GM13976 (cell line): Measurements from ENCODE around the gene WDR31.
"Not testable (repeated sequence)": the region's sequence is repeated elsewhere in the genome, so short reads cannot be mapped to it uniquely, and the experiment has no call there.

Source experiments
- DNase-seq: peaks from one replicate; pipeline ENCODE4 v3.0.0; 2012; ENCODE audit warnings: low spot score
- CTCF ChIP-seq: IDR thresholded peaks from 2 replicates; pipeline ENCODE4 v1.5.1; 2012; ENCODE audit warnings: borderline replicate concordance, mild to moderate bottlenecking; ENCODE audit not compliant: insufficient read depth; ENCODE audit errors: extremely low read depth, missing control alignments, control extremely low read depth
- in situ Hi-C: fragments of 300-500 bp; cut with MboI; formaldehyde crosslinking; loops from one replicate; pipeline ENCODE4 v1.12.0; 2022; ENCODE audit warnings: low sequenced_read_pairs, mixed read lengths, inconsistent platforms; ENCODE audit not compliant: unreplicated experiment

Gene WDR31

GRCh38 chr9:113298924-113299770 is 40.9 kb downstream of the WDR31 start:
- in situ Hi-C loops: no loop called here
- no peak for TF ChIP-seq CTCF
- no peak for DNase-seq

- no peak for DNase-seq
- in situ Hi-C loops: no loop called here
- TF ChIP-seq CTCF: no peak
Measured at GRCh38 chr9:113298311-113298710, 41.8 kb downstream of the WDR31 start.

- in situ Hi-C loops: no loop called here
- no peak for TF ChIP-seq CTCF
- DNase-seq: no peak
Measured at GRCh38 chr9:113296796-113297558, 43.1 kb downstream of the WDR31 start.

- in situ Hi-C loops, DNase-seq: not testable (repeated sequence)
Measured at GRCh38 chr9:113296247-113296646, 43.8 kb downstream of the WDR31 start.

GRCh38 chr9:113293285-113293878 is 46.7 kb downstream of the WDR31 start:
- no peak for DNase-seq
- no peak for TF ChIP-seq CTCF
- in situ Hi-C loops: no loop called here

GRCh38 chr9:113290052-113290607 is 49.9 kb downstream of the WDR31 start:
- no peak for TF ChIP-seq CTCF
- DNase-seq: no peak
- in situ Hi-C loops: no loop called here
